Measurements from ENCODE around the gene FIBCD1.

DNA sequence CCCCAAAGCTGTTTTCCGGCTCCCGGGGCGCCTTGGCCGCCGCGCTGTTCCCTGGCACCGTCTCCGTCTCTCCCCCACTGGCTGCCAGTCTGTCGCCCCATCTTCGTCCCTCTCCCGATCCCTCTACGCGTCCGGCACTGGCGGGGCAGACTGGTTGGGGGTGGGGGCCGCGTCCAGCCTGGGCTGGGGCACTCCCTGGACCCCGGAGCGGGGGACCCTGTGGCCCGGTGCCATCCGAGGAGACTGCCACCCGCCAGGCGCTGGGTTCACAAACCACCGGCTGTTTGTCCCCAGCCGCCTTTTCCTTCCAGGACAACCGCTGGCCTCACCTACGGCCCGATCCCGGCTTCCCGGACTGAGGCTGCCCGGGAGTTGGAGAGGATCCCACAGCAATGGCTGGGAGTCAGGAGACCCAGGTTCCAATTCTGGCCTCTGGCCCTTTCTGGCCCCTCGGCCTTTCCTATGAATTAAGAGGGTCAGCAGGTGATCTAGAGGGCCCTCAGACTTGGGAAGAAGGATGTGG is 1.0 kb upstream of the FIBCD1 start:
- TF ChIP-seq, protein P1, sequence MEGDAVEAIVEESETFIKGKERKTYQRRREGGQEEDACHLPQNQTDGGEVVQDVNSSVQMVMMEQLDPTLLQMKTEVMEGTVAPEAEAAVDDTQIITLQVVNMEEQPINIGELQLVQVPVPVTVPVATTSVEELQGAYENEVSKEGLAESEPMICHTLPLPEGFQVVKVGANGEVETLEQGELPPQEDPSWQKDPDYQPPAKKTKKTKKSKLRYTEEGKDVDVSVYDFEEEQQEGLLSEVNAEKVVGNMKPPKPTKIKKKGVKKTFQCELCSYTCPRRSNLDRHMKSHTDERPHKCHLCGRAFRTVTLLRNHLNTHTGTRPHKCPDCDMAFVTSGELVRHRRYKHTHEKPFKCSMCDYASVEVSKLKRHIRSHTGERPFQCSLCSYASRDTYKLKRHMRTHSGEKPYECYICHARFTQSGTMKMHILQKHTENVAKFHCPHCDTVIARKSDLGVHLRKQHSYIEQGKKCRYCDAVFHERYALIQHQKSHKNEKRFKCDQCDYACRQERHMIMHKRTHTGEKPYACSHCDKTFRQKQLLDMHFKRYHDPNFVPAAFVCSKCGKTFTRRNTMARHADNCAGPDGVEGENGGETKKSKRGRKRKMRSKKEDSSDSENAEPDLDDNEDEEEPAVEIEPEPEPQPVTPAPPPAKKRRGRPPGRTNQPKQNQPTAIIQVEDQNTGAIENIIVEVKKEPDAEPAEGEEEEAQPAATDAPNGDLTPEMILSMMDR (IDR thresholded peaks at IDR 0.05), result no peak
- no peak for TF ChIP-seq POLR2A (IDR thresholded peaks at IDR 0.05)
